Coronary artery (tissue), 2 donors: ENCODE measurements around the gene FAM25A.

Experiments used
- DNase-seq: peaks from one replicate; pipeline ENCODE4 v3.0.0-alpha.2; 2017; ENCODE audit warnings: low spot score
- H3K27ac ChIP-seq, 2 donors: fragments of 200-600 bp; sonication (generic); one replicate each; pipeline ENCODE4 v1.5.1; 2016 to 2019
- H3K4me3 ChIP-seq: fragments of 200-600 bp; sonication (generic); 2 replicates; pipeline ENCODE4 v1.5.1; 2016; ENCODE audit warnings: mild to moderate bottlenecking, moderate library complexity
- TF ChIP-seq, protein P1 (sequence below): fragments of 200-600 bp; sonication (generic); IDR thresholded peaks from one replicate; pipeline ENCODE4 v1.5.1; 2019; ENCODE audit warnings: antibody characterized with exemption

Gene FAM25A

DNA sequence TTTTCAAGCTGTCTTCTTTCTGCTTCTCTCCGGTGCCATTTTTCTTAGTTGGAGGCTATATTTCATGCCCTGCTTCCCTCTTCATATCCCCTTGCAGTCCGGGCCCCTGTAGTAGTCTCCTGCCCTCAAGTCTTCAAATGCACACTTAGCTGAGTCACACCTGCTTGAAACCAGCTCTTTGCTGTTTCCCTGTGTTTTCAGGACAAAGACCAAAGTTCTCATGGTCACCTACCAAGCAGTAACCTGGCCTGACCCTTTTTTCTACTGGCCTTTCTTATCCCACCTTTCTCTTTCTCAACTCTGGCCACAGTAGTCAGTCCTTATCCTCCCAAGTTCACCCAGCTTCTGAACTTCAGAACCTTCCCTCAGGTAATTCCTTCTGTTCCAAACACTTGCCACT is 46.1 kb downstream of the FAM25A start:
- H3K4me3 ChIP-seq: no peak overlapping the region
- H3K27ac ChIP-seq: no peak overlapping the region
- DNase-seq: no peak
- TF ChIP-seq, protein P1, sequence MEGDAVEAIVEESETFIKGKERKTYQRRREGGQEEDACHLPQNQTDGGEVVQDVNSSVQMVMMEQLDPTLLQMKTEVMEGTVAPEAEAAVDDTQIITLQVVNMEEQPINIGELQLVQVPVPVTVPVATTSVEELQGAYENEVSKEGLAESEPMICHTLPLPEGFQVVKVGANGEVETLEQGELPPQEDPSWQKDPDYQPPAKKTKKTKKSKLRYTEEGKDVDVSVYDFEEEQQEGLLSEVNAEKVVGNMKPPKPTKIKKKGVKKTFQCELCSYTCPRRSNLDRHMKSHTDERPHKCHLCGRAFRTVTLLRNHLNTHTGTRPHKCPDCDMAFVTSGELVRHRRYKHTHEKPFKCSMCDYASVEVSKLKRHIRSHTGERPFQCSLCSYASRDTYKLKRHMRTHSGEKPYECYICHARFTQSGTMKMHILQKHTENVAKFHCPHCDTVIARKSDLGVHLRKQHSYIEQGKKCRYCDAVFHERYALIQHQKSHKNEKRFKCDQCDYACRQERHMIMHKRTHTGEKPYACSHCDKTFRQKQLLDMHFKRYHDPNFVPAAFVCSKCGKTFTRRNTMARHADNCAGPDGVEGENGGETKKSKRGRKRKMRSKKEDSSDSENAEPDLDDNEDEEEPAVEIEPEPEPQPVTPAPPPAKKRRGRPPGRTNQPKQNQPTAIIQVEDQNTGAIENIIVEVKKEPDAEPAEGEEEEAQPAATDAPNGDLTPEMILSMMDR: no peak

- DNase-seq: no peak
- Histone ChIP-seq H3K27ac (no peak overlapping the region), H3K4me3 (no peak overlapping the region)
- TF ChIP-seq, protein P1: no peak
Measured at GRCh38 chr10:87066865-87067264, 46.8 kb downstream of the FAM25A start.

DNA sequence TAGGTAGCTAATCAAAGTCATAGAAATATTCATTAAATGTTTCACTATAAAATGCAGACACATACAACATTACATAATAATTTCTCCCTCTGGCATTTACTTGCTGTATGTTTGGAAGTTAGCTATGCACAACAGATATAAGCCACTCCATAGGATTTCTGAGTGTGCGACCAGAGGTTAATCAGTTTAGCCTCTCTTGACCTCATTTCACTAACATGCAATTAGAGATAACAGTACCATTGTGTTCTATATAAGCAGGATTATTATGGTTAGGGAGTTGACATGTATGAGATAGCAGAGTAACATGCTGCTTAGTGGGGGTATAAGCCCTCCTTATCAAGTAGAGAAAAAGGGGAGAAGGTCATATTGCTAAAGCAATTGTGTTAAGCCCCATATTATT is 48.2 kb downstream of the FAM25A start:
- DNase-seq: no peak
- TF ChIP-seq, protein P1: no peak
- no peak overlapping the region for H3K4me3 ChIP-seq
- H3K27ac ChIP-seq: no peak overlapping the region

GRCh38 chr10:87072449-87072848 is 52.4 kb downstream of the FAM25A start:
- Histone ChIP-seq H3K4me3 (no peak overlapping the region), H3K27ac (no peak overlapping the region)
- TF ChIP-seq, protein P1: no peak
- no peak for DNase-seq
